Body of pancreas (tissue), 4 donors: ENCODE results near the gene WNT3.

ENCODE experiments used
- CTCF ChIP-seq, 7 experiments: fragments of 450-650 bp in 4 of 7; fragments of 200-600 bp in 3 of 7; sonication (generic) in 3 of 7; IDR thresholded peaks; one replicate each; pipeline ENCODE4 v1.5.1; 2016 to 2019; ENCODE audit warnings: antibody characterized with exemption in 7 of 7
- POLR2A ChIP-seq, 3 donors: fragments of 450-650 bp; IDR thresholded peaks; one replicate each; pipeline ENCODE4 v1.6.1; 2016; ENCODE audit warnings: antibody characterized with exemption in 3 of 3, mild to moderate bottlenecking in 2 of 3

GRCh38 chr17:46763416-46763815 lies 55.1 kb downstream of the WNT3 start:
- TF ChIP-seq CTCF (IDR thresholded peaks at IDR 0.05) (no peak), POLR2A (IDR thresholded peaks at IDR 0.05) (no peak)
